Measurements from ENCODE around the gene CES3. TPM values are rescaled to one million over a fixed set of nuclear protein-coding genes. Genes with fewer than 3 reads are reported as not detected.

The CES3 gene
- total and polyA plus RNA-seq, 9 of the 15 experiments (the other 6 are each of a cell fraction or from before 2014, with no cell fraction given): 0.06 to 2.2 (median 0.68) TPM

GRCh38 chr16:67013823-67014633 lies 53.0 kb downstream of the CES3 start (continued):
- TF ChIP-seq MBD1 (CRISPR knock-in tag; IDR thresholded peaks at IDR 0.05) (no peak), E2F4 (CRISPR knock-in tag; IDR thresholded peaks at IDR 0.05; ENCODE audit: low read depth) (no peak), POLR2AphosphoS2 (IDR thresholded peaks at IDR 0.05; ENCODE audit: low read length) (no peak), KDM5B (IDR thresholded peaks at IDR 0.05; ENCODE audit: insufficient replicate concordance, low read depth, low read length) (no peak), GMEB1 (CRISPR knock-in tag; IDR thresholded peaks at IDR 0.05) (no peak), NR1H2 (CRISPR knock-in tag; IDR thresholded peaks at IDR 0.05) (no peak), HIVEP1 (CRISPR knock-in tag; IDR thresholded peaks at IDR 0.05) (no peak), XRCC5 (IDR thresholded peaks at IDR 0.05; ENCODE audit: low read depth, low read length) (no peak), CEBPB (tag; IDR thresholded peaks at IDR 0.05) (no peak), SMARCB1 (IDR thresholded peaks at IDR 0.05; ENCODE audit: insufficient read length, low read depth) (no peak), RHOXF2B (CRISPR knock-in tag; conservative IDR thresholded peaks at IDR 0.05) (no peak), RBM22 (IDR thresholded peaks at IDR 0.05; ENCODE audit: low read depth, low read length, poor library complexity, severe bottlenecking) (no peak), DACH1 (IDR thresholded peaks at IDR 0.05; ENCODE audit: partially characterized antibody) (no peak), ZSCAN29 (IDR thresholded peaks at IDR 0.05) (no peak), FOSL1 (tag; conservative IDR thresholded peaks at IDR 0.05) (no peak), CXXC5 (CRISPR knock-in tag; IDR thresholded peaks at IDR 0.05) (peak; percentile 78), TBL1XR1 (IDR thresholded peaks at IDR 0.05; ENCODE audit: low read length in 2 of 2) (no peak), ZBTB12 (CRISPR knock-in tag; IDR thresholded peaks at IDR 0.05) (no peak), ZFP1 (CRISPR knock-in tag; IDR thresholded peaks at IDR 0.05) (no peak)

All from K562 (cell line).